Lower leg skin (tissue), 3 donors: Measurements from ENCODE around the gene PLEKHG4B.

Source experiments
- CTCF ChIP-seq, 3 donors: fragments of 450-650 bp; IDR thresholded peaks; one replicate each; pipeline ENCODE4 v1.5.1; 2016; ENCODE audit warnings: antibody characterized with exemption in 3 of 3, mild to moderate bottlenecking in 3 of 3, moderate library complexity in 2 of 3
- POLR2A ChIP-seq, 2 donors: fragments of 450-650 bp; IDR thresholded peaks; one replicate each; pipeline ENCODE4 v1.6.1; 2016 to 2017; ENCODE audit warnings: antibody characterized with exemption in 2 of 2, mild to moderate bottlenecking in 1 of 2, moderate library complexity in 1 of 2

- no peak for TF ChIP-seq CTCF (IDR thresholded peaks at IDR 0.05)
- TF ChIP-seq POLR2A (IDR thresholded peaks at IDR 0.05): no peak
Observed at GRCh38 chr5:79821-80220, 12.1 kb upstream of the PLEKHG4B start.
